GM20431 (cell line): ENCODE measurements around the gene CD44.

Source experiments
- in situ Hi-C: fragments of 300-500 bp; cut with MseI, MboI; formaldehyde crosslinking; loops from one replicate; pipeline ENCODE4 v1.15.0; 2020; ENCODE audit warnings: low sequenced_read_pairs; ENCODE audit not compliant: unreplicated experiment

CD44 gene

GRCh38 chr11:35204614-35205013 lies 65.6 kb downstream of the CD44 start:
- in situ Hi-C loops: no loop called here

- in situ Hi-C loops: no loop called here
Observed at GRCh38 chr11:35206616-35207015, 67.6 kb downstream of the CD44 start.

- in situ Hi-C loops: no loop called here
Observed at GRCh38 chr11:35207471-35208403, 68.8 kb downstream of the CD44 start.

GRCh38 chr11:35208795-35209194 lies 69.8 kb downstream of the CD44 start:
- in situ Hi-C loops: no loop called here

GRCh38 chr11:35210876-35211546 lies 72.0 kb downstream of the CD44 start:
- in situ Hi-C loops: no loop called here

GRCh38 chr11:35211952-35212351 lies 73.0 kb downstream of the CD44 start:
- in situ Hi-C loops: no loop called here

- in situ Hi-C loops: no loop called here
Observed at GRCh38 chr11:35214226-35214770, 75.3 kb downstream of the CD44 start.

GRCh38 chr11:35214792-35215193 lies 75.8 kb downstream of the CD44 start:
- in situ Hi-C loops: no loop called here

GRCh38 chr11:35215945-35216344 lies 77.0 kb downstream of the CD44 start:
- in situ Hi-C loops: no loop called here

- in situ Hi-C loops: no loop called here
Observed at GRCh38 chr11:35216962-35217678, 78.1 kb downstream of the CD44 start.

- in situ Hi-C loops: no loop called here
Observed at GRCh38 chr11:35218956-35219355, 80.0 kb downstream of the CD44 start.

- in situ Hi-C loops: no loop called here
Observed at GRCh38 chr11:35223371-35223796, 84.4 kb downstream of the CD44 start.

- in situ Hi-C loops: no loop called here
Observed at GRCh38 chr11:35223991-35224390, 85.0 kb downstream of the CD44 start.

- in situ Hi-C loops: loop anchor here (25.0 kb wide), 1 partner anchor 239 kb away; no protein-coding TSS in a partner anchor
Observed at GRCh38 chr11:35225946-35226520, 87.1 kb downstream of the CD44 start.

- in situ Hi-C loops: loop anchor here (25.0 kb wide), 1 partner anchor 239 kb away; no protein-coding TSS in a partner anchor
Observed at GRCh38 chr11:35226756-35227155, 87.8 kb downstream of the CD44 start.

GRCh38 chr11:35227576-35228327 lies 88.8 kb downstream of the CD44 start:
- in situ Hi-C loops: loop anchor here (25.0 kb wide), 1 partner anchor 240 kb away; no protein-coding TSS in a partner anchor

- in situ Hi-C loops: loop anchor here (25.0 kb wide), 1 partner anchor 241 kb away; no protein-coding TSS in a partner anchor
Observed at GRCh38 chr11:35228328-35228725, 89.4 kb downstream of the CD44 start.

GRCh38 chr11:35230388-35230787 lies 91.4 kb downstream of the CD44 start:
- in situ Hi-C loops: loop anchor here (25.0 kb wide), 1 partner anchor 243 kb away; no protein-coding TSS in a partner anchor
